AG04450 (cell line): Measurements from ENCODE around the gene HPGDS. TPM values are rescaled to one million over a fixed set of nuclear protein-coding genes. Genes with fewer than 3 reads are reported as not detected.
"Not testable (repeated sequence)": the region's sequence is repeated elsewhere in the genome, so short reads cannot be mapped to it uniquely, and the experiment has no call there.

Source experiments
- CTCF ChIA-PET: fragments of 300-600, 350-600 bp; formaldehyde crosslinking; extraction: SDS; loops from one replicate; lab custom pipeline; 2022; ENCODE audit warnings: antibody characterized with exemption, inconsistent platforms; lab: Charles Lee
- POLR2A ChIA-PET: fragments of 350-600 bp; formaldehyde crosslinking; extraction: SDS; loops from one replicate; lab custom pipeline; 2021; ENCODE audit warnings: antibody characterized with exemption, inconsistent platforms; lab: Yijun Ruan, JAX
- DNase-seq: peaks from one replicate; pipeline ENCODE4 v3.0.0-alpha.2; 2011; ENCODE audit warnings: low read depth, low spot score
- H3K27ac ChIP-seq: one replicate; pipeline ENCODE4 v1.5.1; 2012; ENCODE audit warnings: low read depth, low read length, control low read depth
- H3K27me3 ChIP-seq: one replicate; pipeline ENCODE4 v1.6.0; 2012; ENCODE audit warnings: low read length; ENCODE audit not compliant: control insufficient read depth, insufficient read depth
- H3K4me3 ChIP-seq: 2 replicates; pipeline ENCODE4 v1.5.1; 2011; ENCODE audit warnings: mild to moderate bottlenecking, low read depth, low read length, control low read depth
- H3K9me3 ChIP-seq: 2 replicates; pipeline ENCODE4 v1.5.1; 2012; ENCODE audit warnings: low read length; ENCODE audit not compliant: control insufficient read depth, insufficient read depth
- CTCF ChIP-seq: IDR thresholded peaks from 2 replicates; pipeline ENCODE4 v1.5.1; 2011; ENCODE audit warnings: low read depth, low read length, control low read depth, inconsistent platforms
- polyA plus RNA-seq: library from polyadenylated mRNA; depleted of rRNA; stranded (reverse); fragments of >200 nt; gene quantifications from 2 replicates; pipeline ENCODE4 v1.2.3, GENCODE V29; 2011

The HPGDS gene
- polyA plus RNA-seq, 1 experiment, result not detected

- no peak for TF ChIP-seq CTCF
Measured at GRCh38 chr4:94339779-94340178, 2.9 kb downstream of the HPGDS start.

GRCh38 chr4:94338681-94339351 is 3.8 kb downstream of the HPGDS start:
- no peaks in the 10 kb centered on the region for H3K27me3 ChIP-seq
- no peaks in the 10 kb centered on the region for H3K9me3 ChIP-seq
- no peak overlapping the region for H3K4me3 ChIP-seq
- TF ChIP-seq CTCF, result no peak
- H3K27ac ChIP-seq, result no peak overlapping the region
- ChIA-PET CTCF (interaction anchor here (1.0 kb wide), 1 partner anchor 282 kb away, joined by 3 read pairs; no protein-coding TSS in a partner anchor), POLR2A (no interaction called here)
- DNase-seq, result no peak

More at GRCh38 chr4:94339779-94340178, 2.9 kb downstream of the HPGDS start:
- ChIA-PET CTCF (interaction anchor here (0.6 to 1.0 kb wide), 3 partner anchors 11 to 281 kb away, joined by 3 read pairs; no protein-coding TSS in a partner anchor), POLR2A (no interaction called here)
- Histone ChIP-seq H3K27me3 (no peaks in the 10 kb centered on the region), H3K9me3 (no peaks in the 10 kb centered on the region), H3K4me3 (no peak overlapping the region), H3K27ac (no peak overlapping the region)
- no peak for DNase-seq

GRCh38 chr4:94336791-94337190 is 5.8 kb downstream of the HPGDS start:
- CTCF ChIA-PET, H3K27ac ChIP-seq, H3K4me3 ChIP-seq, H3K9me3 ChIP-seq, H3K27me3 ChIP-seq, DNase-seq: not testable (repeated sequence)
- POLR2A ChIA-PET, result interaction anchor here (0.8 kb wide), 1 partner anchor 21 kb away, joined by 3 read pairs; no protein-coding TSS in a partner anchor

GRCh38 chr4:94336303-94336702 is 6.3 kb downstream of the HPGDS start:
- no peak overlapping the region for H3K27ac ChIP-seq
- CTCF ChIA-PET, result no interaction called here
- H3K9me3 ChIP-seq, result no peaks in the 10 kb centered on the region
- DNase-seq, result no peak
- peaks cover 3% of the 10 kb centered on the region for H3K27me3 ChIP-seq
- TF ChIP-seq CTCF, result no peak
- POLR2A ChIA-PET, result interaction anchor here (0.8 kb wide), 1 partner anchor 21 kb away, joined by 3 read pairs; no protein-coding TSS in a partner anchor
- H3K4me3 ChIP-seq, result no peak overlapping the region

GRCh38 chr4:94334962-94335361 is 7.7 kb downstream of the HPGDS start:
- H3K27ac ChIP-seq, result no peak overlapping the region
- ChIA-PET POLR2A (no interaction called here), CTCF (interaction anchor here (1.7 kb wide), 1 partner anchor 56 kb away, joined by 5 read pairs; no protein-coding TSS in a partner anchor)
- H3K9me3 ChIP-seq, result no peaks in the 10 kb centered on the region
- H3K27me3 ChIP-seq, result peaks cover 4% of the 10 kb centered on the region
- TF ChIP-seq CTCF, result no peak
- no peak overlapping the region for H3K4me3 ChIP-seq
- DNase-seq, result no peak
